LNCaP clone FGC (cell line): ENCODE results near the gene JKAMP.
A peak's percentile ranks its signal among the peaks of the same experiment; 100 is the strongest.

Experiments
- DNase-seq: peaks from one replicate; pipeline ENCODE4 v3.0.0-alpha.2; 2011; ENCODE audit warnings: low read depth
- H3K4me3 ChIP-seq: 2 replicates; pipeline ENCODE4 v1.5.1; 2011; ENCODE audit warnings: mild to moderate bottlenecking, low read depth, low read length, control low read depth
- CTCF ChIP-seq: IDR thresholded peaks from 2 replicates; pipeline ENCODE4 v1.5.1; 2012; ENCODE audit warnings: mild to moderate bottlenecking; ENCODE audit not compliant: control insufficient read depth, insufficient read depth; ENCODE audit errors: extremely low read depth

The JKAMP gene

GRCh38 chr14:59481407-59481806 is 2.9 kb upstream of the JKAMP start:
- no peak for DNase-seq
- H3K4me3 ChIP-seq = no peak overlapping the region
- no peak for TF ChIP-seq CTCF

- no peak for TF ChIP-seq CTCF
These were observed 2.3 kb upstream of the JKAMP start for GRCh38 chr14:59481871-59482540.

GRCh38 chr14:59482541-59483331 is 1.6 kb upstream of the JKAMP start:
- peak overlapping the region; percentile 83 for H3K4me3 ChIP-seq
- no peak for DNase-seq
- no peak for TF ChIP-seq CTCF

More at GRCh38 chr14:59481871-59482540, 2.3 kb upstream of the JKAMP start:
- DNase-seq = no peak
- peak overlapping the region; percentile 83; the same call in 1 of the 2 replicates for H3K4me3 ChIP-seq

GRCh38 chr14:59483363-59483762 is 954 bp upstream of the JKAMP start:
- peak overlapping the region; percentile 83 for H3K4me3 ChIP-seq
- TF ChIP-seq CTCF = no peak
- no peak for DNase-seq

- no peak for DNase-seq
- no peak for TF ChIP-seq CTCF
- peak overlapping the region; percentile 83 for H3K4me3 ChIP-seq
These were observed 390 bp downstream of the JKAMP start for GRCh38 chr14:59484639-59485175.

GRCh38 chr14:59490756-59491155 is 6.4 kb downstream of the JKAMP start:
- DNase-seq = no peak

More at GRCh38 chr14:59490756-59491155, 6.4 kb downstream of the JKAMP start:
- H3K4me3 ChIP-seq = no peak overlapping the region
- no peak for TF ChIP-seq CTCF
